NCI-H128 (cell line): ENCODE data around the gene CERCAM.
"Not testable (repeated sequence)": the region's sequence is repeated elsewhere in the genome, so short reads cannot be mapped to it uniquely, and the experiment has no call there.

Source experiments
- DNase-seq: peaks from one replicate; lab custom pipeline; 2025; ENCODE audit not compliant: unreplicated experiment; lab: John Stamatoyannopoulos, UW

CERCAM gene

DNA sequence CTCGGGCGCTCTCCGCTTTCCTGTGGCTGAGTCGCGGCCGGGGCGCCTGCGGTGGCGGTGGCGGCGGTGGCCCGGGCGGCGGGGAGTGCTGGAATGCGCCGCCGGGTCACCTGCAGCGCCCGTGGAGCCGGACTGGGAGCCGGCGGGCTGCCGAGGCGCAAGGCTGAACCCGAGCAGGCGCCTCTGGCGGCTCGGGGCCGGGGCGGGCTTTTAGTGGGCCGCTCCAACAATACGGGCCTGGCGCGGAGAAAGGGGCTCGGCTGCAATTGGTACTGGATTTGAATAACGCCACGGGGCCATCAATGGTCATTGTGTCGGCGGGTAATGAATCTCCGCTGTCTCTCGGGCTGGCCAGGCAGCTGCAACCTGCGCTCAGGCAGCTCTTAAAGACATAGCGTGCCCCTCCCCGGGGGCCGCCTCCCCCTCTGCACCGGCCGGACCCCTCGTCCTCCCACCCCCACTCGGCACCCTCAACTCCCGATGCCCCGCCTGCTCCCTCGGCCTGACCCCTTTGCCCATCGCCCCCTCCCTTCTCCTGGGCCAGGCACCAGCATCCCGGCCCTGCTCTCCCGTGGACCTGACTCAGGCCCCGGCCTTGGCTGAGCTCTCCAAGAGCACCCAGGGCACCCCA lies 27.4 kb upstream of the CERCAM start:
- no peak for DNase-seq

DNA sequence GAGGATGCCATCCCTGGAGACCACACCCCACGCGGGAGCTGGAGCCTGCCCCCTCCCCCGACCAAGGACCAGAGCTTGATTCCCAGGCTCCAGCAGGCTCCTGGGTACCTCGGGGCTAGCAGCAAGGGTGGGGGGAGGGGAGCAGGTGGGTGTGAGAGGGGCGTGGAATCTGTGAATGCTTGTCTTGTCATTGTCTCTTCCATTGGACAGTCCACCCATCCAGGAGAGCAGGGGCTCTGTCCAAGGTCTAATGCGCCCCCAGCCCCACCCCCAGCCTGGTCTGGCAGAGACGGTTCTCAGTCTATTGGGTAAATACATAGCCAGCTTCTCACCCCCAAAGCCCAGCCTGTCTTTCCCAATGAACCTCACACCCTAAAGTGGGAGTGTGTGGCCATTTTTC lies 26.7 kb upstream of the CERCAM start:
- DNase-seq, result no peak

DNA sequence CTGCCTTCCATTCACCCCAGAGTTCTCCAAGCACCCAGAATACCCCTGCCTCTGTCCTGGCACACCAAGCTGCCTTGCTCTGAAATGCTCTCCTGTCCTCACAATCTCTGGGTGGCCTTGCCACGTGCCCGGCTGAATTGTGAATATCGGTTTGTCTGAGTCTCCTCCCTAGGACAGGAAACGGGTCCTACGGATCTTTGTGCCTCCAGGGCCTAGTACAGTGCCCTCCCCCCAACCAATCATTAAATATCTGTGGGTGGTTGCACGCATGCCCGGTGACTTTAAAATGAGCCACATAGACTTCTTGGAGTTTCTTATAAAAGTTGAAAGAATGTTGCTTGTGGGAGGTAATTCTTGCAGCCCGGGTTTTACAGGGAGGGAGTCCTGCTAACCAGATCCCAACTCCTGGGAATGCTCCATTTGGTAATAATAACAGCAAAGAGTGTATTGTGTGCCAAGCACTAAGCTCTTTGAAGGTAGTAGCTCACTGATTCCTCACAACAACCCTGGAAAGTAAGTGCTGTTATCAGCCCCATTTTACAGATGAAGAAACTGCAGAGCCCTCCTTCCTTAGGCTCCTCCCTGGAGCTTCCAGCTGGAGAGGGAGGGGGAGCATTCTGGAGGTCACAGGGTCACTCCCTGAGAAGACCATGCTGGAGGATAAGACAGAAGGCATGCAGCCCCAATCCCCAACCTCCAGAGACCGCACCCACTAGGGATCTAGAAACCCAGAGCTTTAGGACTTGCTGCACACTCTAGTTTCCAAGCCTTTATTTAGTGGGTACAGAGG lies 26.1 kb upstream of the CERCAM start:
- DNase-seq, result no peak

DNA sequence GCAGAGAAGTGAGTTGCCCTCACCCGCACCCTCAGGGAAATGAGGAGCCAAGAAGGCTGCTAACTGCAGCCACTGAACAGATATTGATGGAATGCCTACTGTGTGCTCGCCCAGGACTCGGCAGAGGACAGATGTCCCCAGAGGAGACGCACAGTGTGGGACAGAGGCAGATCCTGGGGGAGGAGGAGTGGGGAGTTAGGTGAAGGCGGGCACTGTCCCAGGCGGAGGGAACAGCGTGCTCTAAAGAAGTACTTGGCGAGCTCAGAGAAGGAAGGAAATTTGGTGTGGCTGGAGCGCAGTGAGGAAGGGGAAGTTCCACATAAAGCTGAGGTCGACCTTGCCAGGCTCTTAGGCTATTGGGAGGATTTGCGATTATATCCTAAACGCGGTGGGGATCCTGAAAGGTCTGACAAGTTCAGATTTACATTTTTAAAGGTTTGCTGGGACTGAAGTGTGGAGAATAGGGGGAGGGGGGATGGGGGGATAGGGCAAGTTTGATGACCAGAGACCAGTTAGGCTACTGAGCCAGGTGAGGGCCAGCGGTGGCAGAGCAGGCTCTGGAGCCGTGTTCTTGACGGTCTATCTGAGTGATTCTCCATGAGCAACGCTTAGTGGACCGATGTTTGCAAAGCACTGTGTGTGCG lies 23.6 kb upstream of the CERCAM start:
- no peak for DNase-seq

DNA sequence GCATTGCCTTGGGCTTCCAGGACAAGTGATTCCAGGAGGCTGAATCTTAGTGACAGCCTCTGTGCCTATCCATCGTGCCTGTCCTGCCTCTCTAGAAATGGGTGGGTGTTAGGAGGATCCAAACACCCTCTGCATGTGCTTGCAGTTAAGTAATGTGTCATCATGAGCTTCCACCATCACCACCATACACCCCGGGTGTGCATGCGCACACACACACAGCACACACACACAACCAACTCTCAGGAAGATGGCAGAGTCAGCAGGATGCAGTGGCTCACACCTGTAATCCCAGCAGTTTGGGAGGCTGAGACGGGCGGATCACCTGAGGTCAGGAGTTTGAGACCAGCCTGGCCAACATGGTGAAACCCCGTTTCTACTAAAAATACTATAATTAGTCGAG lies 22.8 kb upstream of the CERCAM start:
- DNase-seq, result no peak

DNA sequence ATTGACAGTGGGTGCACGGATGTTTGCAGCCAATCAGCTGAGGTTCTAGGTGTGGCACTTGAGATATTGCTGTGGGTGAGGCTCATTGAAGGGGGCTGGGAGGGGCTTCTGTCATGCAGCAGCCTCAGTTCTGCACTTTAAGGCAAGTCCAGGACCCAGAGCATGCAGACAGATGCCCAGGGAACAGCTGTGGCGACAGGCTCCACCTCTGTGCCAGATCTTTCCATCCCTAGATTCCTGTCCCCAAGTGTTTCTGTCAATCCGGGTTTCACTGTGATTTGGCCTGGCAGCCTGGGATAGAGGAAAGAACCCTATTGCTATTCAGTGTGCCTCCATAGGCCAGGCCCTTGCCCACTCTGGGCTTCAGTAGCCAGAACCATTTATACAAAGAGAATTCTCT lies 20.8 kb upstream of the CERCAM start:
- no peak for DNase-seq

DNA sequence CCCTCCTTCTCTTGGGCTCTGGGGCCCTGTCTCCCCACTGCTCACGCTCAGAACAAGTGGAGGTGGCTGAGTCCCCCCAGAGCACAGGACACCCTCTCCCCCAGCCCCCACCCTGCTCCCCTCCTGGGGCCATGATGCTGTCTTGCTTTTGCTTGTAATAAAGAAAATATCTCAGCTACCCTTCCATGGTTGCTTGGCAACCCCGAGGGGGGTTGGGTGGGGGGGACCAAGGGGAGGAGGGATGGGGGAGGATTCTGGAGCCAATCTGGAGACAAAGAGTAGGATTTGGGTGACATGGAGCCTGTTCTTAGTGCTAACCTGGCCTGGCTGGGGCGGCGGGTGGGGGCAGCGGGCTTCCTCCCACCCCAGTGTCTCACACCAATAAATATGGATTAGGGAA lies 16.1 kb upstream of the CERCAM start:
- no peak for DNase-seq

DNA sequence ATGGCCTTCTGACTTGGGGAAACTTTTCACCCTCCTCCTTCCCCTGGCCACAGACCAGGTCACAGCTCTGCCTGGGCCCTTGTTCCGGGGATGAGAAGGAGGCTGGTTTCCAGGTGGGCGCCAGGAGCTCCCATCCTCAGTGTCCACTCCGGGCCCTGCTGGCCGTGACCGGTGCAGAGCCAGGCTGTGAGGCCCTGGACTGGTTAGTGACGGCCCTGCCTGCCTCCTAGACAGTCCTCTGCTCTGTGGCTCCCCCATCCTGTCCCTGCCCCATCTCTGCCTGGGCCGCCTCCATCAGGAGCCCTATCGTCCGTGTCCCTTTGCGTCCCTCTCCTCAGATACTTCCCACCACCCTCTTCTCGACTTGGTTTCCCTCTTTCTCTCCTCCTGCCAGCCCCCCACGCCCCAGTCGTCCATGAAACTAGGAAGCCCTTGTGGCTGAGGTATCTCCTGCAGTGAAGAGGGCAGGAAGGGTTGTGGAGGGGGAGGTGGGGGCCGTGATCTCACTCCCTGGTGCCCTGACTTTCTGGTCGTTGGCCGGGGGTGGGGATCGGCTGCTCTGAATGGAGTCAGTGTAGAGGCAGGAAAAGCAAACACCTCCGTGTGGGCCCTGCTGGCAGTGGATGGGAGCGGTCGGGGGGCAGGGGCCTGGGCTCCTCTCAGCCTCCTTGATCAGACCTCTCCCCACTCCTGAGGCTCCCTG lies 15.4 kb upstream of the CERCAM start:
- DNase-seq, result no peak

DNA sequence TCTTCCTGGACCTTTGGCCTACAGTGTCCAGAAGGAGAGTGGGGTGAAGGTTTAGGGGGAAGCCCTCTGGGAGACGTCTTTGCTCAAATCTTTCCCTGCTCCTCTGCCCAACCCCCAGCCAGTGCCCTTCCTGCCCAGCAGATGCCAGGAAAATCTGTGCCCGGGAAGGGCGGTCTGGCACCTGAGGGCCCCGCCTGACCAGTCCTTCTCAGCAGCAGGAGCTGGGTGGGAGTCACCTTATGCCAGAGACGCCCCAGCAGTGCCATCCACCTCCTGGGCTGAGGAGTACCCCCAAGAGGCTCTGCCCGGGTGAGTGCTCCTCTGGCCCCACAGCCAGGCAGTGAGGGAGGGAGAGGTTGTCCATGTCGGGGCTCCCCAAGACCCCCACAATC lies 14.9 kb upstream of the CERCAM start:
- no peak for DNase-seq

DNA sequence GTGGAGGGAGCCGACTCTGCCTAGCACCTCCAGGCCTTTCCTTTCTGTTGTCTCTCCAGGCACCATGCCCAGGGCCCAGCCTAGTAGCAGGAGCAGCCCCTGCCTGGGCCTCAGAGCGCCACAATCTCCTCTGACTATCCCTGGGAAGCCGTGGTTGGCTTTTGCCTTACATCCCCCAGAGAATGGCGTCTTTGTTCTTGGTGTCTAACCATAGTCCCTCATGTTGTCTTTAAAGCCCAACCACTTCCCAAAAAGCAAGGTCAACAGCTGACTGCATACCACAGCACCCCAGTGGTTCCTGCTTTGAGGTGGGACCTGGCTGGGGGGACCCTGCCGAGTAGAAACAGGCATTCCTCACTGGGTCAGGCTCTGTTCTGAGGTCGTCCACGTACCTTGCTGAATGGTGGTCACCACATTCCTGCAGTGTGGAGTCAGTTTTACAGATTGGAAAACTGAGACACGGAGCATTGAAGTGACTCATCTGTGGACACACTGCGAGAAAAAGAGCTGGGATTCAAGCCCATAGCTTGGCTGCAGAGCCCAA lies 13.7 kb upstream of the CERCAM start:
- no peak for DNase-seq

DNA sequence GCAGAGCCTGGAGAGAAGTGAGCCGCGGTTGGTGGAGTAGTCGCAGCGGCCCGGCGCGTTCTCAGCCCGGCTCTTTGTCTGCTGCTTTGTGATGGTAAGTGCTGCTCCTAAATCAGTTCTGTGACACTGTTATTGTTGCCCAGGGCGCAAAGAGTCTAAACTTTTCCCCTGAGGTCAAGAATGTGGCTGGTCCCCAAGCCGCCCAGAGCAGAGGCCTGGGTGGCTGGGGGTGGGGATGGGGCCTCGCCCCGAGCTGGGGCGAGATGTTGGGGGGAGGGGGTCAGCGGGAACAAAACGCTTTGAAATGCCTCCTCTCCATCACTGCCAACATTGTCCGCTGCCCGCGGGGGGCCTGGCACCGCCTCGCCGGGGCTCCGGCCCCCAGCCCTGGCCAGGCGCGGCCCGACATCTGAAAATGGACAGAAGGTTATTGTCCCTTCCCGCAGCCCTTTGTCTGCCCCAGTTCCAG lies 11.7 kb upstream of the CERCAM start:
- DNase-seq, result no peak

DNA sequence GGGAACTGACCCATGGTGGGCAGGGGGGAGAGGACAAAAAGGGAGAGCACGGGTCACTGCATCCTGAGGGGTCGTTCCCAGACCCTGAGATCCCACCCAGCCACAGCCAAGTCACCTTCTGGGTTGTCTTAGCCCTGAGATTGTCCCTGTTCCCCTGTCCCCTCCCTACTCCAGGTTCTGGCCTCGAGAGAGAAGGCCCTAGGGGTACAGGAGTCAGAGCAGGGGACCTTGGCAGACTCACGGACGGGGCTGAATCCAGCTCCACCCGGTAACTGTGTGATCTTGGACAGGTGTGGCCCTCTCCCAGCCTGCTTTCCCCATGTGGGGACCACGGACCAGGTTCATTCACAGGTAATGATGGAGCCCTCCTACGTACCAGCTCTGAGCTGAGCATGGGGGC lies 11.2 kb upstream of the CERCAM start:
- no peak for DNase-seq

DNA sequence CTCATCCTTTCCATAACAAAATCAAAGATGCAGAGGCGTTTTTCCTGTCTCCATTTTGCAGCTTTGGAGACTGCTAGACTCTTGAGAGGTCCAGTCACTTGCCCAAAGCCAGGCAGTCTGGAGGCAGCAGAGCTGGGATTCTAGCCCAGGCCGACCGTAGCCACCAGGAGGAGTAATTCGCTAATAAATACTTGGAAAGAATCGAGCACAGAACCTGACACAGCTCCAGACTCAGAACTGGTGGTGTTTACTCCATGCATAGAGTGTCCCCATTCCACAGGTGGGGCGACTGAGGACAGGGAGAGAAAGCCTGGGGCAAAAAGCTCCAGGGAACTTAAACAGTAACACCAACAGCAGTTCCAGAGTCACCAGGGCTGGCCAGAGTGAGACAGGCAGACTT lies 10.7 kb upstream of the CERCAM start:
- DNase-seq, result no peak

DNA sequence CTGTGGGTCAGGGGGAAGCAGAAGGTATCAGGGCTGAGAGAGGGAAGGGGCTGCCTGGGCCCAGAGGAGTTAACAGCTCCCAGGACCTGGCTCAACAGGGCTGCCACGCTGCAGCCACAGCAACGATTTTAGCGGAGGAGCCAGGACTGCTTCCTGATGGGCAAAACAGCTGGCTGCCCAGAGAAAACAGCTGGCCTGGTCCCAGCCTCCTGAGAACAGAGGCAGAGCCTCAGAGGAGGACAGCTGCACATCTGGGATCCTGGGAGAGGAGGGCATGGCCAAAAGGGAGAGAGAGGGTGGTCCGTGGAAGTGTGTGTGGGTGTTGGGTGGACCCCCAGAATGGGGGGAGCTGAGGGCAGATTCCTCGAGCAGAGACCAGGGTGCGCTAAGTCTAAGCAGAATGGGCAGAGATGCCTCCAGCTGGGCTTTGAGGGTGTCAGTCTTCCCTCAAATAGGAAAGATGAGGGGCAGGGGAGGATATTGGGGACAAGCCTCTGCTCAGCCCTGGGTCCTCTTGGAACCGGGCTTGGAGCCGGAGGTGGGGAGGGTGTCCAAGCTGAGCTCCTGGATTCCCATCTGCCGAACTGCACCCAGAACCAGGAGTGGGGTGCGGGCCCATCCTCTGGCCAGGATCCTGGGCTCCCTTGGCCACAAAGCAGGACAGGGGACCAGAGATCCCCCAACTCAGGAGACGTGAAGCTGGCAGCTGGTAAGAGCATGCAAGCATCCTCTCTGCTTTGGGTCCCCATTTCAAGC lies 9.1 kb upstream of the CERCAM start:
- no peak for DNase-seq

DNA sequence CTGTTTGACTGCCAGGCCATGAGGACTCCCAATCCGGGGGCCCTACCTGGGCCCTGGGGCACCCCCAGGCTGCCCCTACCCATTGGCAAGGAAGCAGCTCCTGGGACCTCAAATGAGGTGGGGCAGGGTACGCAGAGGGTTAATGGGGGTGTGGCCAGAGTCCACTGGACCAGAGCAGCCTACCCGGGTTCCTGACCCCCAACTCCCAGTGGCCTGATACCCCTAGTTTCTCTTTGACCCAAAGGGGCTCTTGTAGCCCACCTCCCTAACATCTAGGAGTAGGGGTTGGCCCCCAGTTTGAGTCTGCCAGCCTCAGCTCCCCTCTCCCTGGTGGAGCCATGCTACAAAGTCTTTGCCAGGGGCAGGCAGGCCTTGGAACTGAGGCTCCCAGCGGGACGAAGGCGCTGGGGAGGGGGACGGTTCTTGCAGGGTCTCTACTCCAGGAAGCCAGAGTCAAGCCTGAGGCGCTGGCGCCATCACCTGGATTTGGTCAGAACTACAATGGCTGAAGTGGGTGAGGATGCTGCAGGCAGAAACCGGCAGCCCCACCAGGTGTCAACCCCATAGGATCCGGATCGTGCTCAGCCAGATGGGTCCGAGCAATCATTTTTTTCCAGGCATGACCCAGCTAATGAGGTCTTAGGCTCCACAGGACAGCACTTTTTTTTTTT lies 8.4 kb upstream of the CERCAM start:
- peak; percentile 88 for DNase-seq

DNA sequence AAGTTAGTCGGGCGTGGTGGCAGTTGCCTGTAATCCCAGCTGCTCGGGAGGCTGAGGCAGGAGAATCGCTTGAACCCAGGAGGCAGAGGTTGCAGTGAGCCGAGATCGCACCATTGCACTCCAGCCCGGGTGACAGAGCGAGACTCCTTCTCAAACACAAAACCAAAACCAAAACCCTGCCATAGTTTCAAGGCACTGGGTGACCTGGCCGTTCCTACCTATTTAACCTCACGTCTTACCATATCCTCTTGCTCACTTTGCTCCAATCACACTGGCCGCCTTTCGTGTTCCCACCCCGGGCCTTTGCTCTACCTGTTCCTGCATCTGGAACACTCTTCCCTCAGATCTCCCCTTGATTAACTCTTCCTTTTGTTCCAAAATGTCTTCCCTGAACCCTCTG lies 6.9 kb upstream of the CERCAM start:
- not testable (repeated sequence) for DNase-seq

DNA sequence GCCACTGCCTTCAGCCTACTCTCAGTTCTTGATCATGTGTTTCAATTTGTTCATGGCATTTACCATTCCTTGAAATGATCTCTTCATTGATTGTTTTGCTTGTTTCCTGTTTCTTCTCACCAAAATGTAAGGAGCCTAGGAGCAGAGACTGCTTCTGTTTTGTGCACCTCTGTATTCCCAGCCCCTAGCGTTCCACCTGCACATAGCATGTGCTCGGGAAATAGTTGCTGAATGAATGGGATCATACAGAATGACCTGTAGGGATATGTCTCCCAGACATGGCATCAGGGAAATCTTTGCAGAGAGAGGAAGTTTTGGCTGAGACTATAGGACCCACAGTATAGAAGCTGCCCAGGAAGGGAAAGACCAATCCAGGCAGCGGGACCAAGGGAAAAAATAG lies 6.2 kb upstream of the CERCAM start:
- DNase-seq, result no peak

DNA sequence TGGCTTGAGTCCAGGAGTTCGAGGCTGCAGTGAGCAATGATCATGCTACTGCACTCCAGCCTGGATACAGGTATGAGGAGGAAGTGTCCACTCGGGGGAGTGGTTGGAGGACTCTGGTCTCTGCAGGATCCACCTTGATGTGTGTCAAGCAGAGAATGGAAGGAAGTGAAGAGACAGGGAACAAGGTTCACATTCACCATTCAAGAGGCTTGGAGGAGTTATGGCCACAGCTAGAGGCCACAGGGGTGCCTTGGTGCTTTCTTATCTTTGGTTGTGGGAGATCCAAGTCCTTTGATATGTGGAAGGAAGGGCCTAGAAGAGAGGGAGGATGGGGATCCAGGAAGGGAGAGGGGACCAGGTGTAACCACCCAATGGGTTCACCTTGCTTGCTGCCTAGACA lies 5.4 kb upstream of the CERCAM start:
- no peak for DNase-seq

DNA sequence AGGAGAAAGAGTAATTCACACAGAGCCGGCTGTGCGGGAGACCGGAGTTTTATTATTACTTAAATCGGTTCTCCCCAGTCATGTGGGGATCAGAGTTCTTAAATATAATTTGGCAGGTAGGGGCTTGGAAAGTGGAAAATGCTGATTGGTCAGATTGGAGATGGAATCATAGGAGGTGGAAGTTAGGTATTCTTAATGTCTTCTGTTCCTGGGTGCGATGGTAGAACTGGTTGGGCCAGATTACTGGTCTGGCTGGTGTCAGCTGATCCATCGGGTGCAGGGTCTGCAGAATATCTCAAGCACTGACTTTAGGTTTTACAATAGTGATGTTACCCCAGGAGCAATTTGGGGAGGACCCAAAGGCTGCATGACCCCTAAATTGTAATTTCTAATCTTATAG lies 4.6 kb upstream of the CERCAM start:
- no peak for DNase-seq

DNA sequence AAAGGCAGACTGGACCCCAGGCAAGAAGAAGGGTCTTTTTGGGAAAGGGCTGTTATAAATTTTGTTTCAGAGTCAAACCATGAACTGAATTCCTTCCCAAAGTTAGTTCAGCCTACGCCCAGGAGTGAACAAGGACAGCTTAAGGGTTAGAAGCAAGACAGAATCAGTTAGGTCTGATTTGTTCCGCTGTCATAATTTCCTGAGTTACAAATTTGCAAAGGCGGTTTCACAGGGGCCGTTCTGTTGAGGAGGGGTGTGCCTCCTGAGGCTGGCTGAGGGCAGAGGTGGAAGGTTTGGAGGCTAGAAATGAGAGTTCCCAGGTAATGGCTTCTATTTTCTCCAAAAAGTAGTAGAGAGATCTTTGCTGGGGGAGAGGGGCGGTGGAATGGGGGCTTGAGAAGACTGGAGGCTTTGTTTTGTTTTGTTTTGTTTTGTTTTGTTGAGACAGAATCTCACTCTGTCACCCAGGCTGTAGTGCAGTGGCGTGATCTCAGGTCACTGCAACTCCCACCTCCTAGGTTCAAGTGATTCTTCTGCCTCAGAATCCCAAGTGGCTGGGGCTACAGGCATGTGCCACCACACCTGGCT lies 4.1 kb upstream of the CERCAM start:
- DNase-seq, result no peak
